ENCODE results near the gene OR6S1. TPM values are rescaled to one million over a fixed set of nuclear protein-coding genes. Genes with fewer than 3 reads are reported as not detected.

OR6S1 gene
- total and polyA plus RNA-seq, 2 experiments from 2014 or later: not detected

DNA sequence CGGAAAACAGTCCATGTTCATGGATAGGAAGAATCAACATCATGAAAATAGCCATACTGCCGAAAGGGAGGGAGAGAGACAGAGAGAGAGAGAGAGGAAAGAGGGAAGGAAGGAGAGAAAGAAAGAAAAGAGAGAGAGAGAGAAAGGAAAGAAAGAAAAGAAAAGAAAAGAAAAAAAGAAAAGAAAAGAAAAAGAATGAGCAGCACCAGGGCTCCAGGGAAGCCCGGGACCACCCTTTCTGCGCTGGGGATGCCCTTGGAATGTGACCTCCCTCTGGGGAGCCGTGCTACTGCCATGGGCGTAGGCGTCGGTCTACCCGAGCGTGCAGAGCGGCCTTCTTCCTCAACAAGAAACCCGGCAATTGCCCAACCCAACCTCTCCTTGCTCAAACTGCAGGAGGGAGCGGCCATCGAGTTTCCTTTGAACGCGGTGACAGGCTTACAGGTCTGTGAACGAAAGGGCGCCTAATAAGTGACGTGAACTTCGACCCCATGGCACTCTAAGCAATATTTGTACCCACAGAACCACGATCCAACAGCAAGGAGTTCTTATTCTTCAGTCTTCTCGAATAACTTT, 16.9 kb downstream of the OR6S1 start:
- 7% methylated on average over 22 of the region's 22 CpGs for WGBS (ENCODE audit: low lambda C conversion rate, missing lambda C conversion rate)
- H3K9me2 ChIP-seq (replicated peaks; ENCODE audit: insufficient read depth): no peaks in the 10 kb centered on the region
- no peaks in the 10 kb centered on the region for H3K36me3 ChIP-seq (replicated peaks; ENCODE audit: insufficient read depth, low read depth)
- TF ChIP-seq CTCF (IDR thresholded peaks at IDR 0.05; ENCODE audit: poor library complexity) (no peak), EZH2phosphoT487 (IDR thresholded peaks at IDR 0.05; ENCODE audit: low read depth, severe bottlenecking, unreplicated experiment) (no peak), EZH2 (IDR thresholded peaks at IDR 0.05; ENCODE audit: borderline replicate concordance) (no peak)
- no peaks in the 10 kb centered on the region for H4K20me1 ChIP-seq (ENCODE audit: insufficient read depth, poor library complexity, severe bottlenecking)
- peak overlapping the region; percentile 81 for H3K4me2 ChIP-seq
- H3K4me3 ChIP-seq: peak overlapping the region; percentile 42
- no peaks in the 10 kb centered on the region for H3K9me3 ChIP-seq (ENCODE audit: low read depth)
- peaks cover 25% of the 10 kb centered on the region for H3K27me3 ChIP-seq
- DNase-seq (ENCODE audit: low spot score): peak; percentile 84
- H2AFZ ChIP-seq: peak overlapping the region; percentile 67
- no peaks in the 10 kb centered on the region for H3K79me2 ChIP-seq
- H3K27ac ChIP-seq: peak overlapping the region; percentile 84
- H3K4me1 ChIP-seq (ENCODE audit: insufficient read depth): peaks cover 5% of the 10 kb centered on the region

DNA sequence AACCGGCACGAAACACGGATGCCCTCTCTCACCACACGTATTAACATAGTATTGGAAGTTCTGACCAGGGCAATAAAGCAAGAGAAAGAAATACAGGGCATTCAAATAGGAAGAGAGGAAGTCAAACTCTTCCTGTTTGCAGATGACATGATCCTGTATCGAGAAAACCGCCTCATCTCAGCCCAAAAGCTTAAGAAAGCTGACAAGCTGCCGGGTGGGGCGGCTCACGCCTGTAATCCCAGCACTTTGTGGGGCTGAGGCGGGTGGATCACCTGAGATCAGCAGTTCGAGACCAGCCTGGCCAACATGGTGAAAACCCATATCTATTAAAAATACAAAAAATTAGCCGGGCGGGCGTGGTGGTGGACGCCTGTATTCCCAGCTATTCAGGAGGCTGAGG, 17.7 kb downstream of the OR6S1 start:
- H3K4me2 ChIP-seq: peak overlapping the region; percentile 81

DNA sequence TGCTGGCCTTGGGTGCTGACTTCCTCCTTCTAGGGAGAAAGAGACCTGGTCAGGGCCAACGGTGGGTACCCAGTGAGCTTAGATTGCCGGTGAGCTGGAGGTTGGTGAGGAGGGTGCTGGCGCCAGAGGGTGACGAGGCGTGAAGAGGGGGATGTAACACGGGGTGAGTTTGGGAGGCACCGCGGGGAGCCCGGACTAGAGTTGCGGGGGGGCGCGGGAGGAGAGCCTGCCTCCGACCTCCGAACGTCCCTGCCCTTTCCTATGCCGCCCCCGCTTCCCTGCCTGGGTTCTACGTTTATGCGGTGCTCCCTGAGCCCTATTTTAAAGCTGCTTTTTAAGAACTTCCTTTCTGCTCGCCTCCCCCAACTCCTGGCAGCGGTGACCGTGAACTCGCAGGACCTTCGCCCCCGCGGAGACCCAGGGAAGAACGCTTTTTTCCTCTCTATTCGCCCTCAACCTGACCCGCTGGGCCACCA, 18.6 kb downstream of the OR6S1 start:
- Histone ChIP-seq H3K4me2 (peak overlapping the region; percentile 15), H3K27ac (no peak overlapping the region), H3K79me2 (no peaks in the 10 kb centered on the region), H3K9me3 (ENCODE audit: low read depth) (no peaks in the 10 kb centered on the region), H3K4me1 (ENCODE audit: insufficient read depth) (peaks cover 5% of the 10 kb centered on the region), H2AFZ (no peak overlapping the region), H3K9me2 (replicated peaks; ENCODE audit: insufficient read depth) (no peaks in the 10 kb centered on the region), H3K36me3 (replicated peaks; ENCODE audit: insufficient read depth, low read depth) (no peaks in the 10 kb centered on the region), H3K27me3 (peaks cover 9% of the 10 kb centered on the region), H4K20me1 (ENCODE audit: insufficient read depth, poor library complexity, severe bottlenecking) (no peaks in the 10 kb centered on the region), H3K4me3 (no peak overlapping the region)
- no peak for TF ChIP-seq EZH2 (IDR thresholded peaks at IDR 0.05; ENCODE audit: borderline replicate concordance)
- TF ChIP-seq CTCF (IDR thresholded peaks at IDR 0.05; ENCODE audit: poor library complexity): no peak
- TF ChIP-seq EZH2phosphoT487 (IDR thresholded peaks at IDR 0.05; ENCODE audit: low read depth, severe bottlenecking, unreplicated experiment): no peak
- no peak for DNase-seq (ENCODE audit: low spot score)
- 44% methylated on average over 21 of the region's 29 CpGs for WGBS (ENCODE audit: low lambda C conversion rate, missing lambda C conversion rate)

More for the DNA sequence above, 17.7 kb downstream of the OR6S1 start:
- Histone ChIP-seq H3K9me3 (ENCODE audit: low read depth) (no peaks in the 10 kb centered on the region), H3K79me2 (no peaks in the 10 kb centered on the region), H3K36me3 (replicated peaks; ENCODE audit: insufficient read depth, low read depth) (no peaks in the 10 kb centered on the region), H3K27ac (no peak overlapping the region), H3K4me3 (no peak overlapping the region), H3K4me1 (ENCODE audit: insufficient read depth) (peaks cover 5% of the 10 kb centered on the region), H4K20me1 (ENCODE audit: insufficient read depth, poor library complexity, severe bottlenecking) (no peaks in the 10 kb centered on the region), H2AFZ (no peak overlapping the region), H3K9me2 (replicated peaks; ENCODE audit: insufficient read depth) (no peaks in the 10 kb centered on the region), H3K27me3 (peaks cover 19% of the 10 kb centered on the region)
- TF ChIP-seq EZH2phosphoT487 (IDR thresholded peaks at IDR 0.05; ENCODE audit: low read depth, severe bottlenecking, unreplicated experiment): no peak
- TF ChIP-seq CTCF (IDR thresholded peaks at IDR 0.05; ENCODE audit: poor library complexity): no peak
- TF ChIP-seq EZH2 (IDR thresholded peaks at IDR 0.05; ENCODE audit: borderline replicate concordance): no peak
- no peak for DNase-seq (ENCODE audit: low spot score)
- WGBS (ENCODE audit: low lambda C conversion rate, missing lambda C conversion rate): 58% methylated on average over 15 of the region's 15 CpGs

All from hepatocyte (in vitro differentiated cells).